Measurements from ENCODE around the gene CFTR.

Gene CFTR

DNA sequence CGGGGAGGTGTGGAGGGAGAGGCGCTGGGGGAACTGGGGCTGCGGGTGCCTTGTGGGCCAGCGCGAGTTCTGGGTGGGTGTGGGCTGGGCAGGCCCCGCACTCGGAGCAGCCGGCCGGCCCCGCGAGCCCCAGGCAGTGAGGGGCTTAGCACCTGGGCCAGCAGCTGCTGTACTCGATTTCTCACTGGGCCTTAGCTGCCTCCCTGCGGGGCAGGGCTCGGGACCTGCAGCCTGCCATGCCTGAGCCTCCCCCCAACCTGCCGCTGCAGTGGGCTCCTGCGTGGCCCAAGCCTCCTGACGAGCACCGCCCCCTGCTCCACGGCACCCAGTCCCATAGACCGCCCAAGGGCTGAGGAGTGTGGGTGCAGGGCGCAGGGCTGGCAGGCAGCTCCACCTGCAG lies 116.3 kb downstream of the CFTR start:
- Histone ChIP-seq H3K9me3 (ENCODE audit: control insufficient read depth, insufficient read depth, low read depth, low read length) (no peaks in the 10 kb centered on the region), H3K27ac (ENCODE audit: extremely low read depth, low read depth, low read length) (no peak overlapping the region), H3K4me1 (ENCODE audit: control insufficient read depth, insufficient read depth, low read length) (no peaks in the 10 kb centered on the region), H3K36me3 (ENCODE audit: control insufficient read depth in 2 of 2, insufficient read depth in 1 of 2, low read length in 2 of 2) (no peaks in the 10 kb centered on the region), H3K4me3 (ENCODE audit: low read depth, low read length) (no peak overlapping the region)
- TF ChIP-seq SP2 (tag by site-specific recombination; IDR thresholded peaks at IDR 0.05) = no peak
- CTCF ChIA-PET = no interaction called here
- POLR2A ChIA-PET = no interaction called here

DNA sequence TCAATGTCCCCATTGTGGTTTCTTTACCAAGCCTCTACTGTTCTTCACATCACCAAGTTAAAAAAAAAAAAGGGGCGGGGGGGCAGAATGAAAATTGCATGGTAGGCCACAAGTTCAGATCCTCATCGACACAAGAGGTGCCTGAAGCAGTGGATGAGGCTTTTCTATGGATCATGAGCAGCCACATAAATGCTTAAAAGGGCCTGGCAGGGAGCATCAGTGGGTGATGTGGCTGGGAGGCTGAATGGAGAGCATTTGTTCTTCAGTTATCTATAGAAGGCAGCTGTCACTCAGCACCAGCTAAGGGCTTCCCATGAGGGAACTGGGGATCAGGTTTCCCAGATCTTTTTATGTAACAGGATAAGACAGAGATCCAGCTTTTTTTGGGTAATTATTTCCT lies 117.9 kb downstream of the CFTR start:
- no peaks in the 10 kb centered on the region for H3K4me1 ChIP-seq (ENCODE audit: control insufficient read depth, insufficient read depth, low read length)
- no peak overlapping the region for H3K4me3 ChIP-seq (ENCODE audit: low read depth, low read length)
- no peaks in the 10 kb centered on the region for H3K36me3 ChIP-seq (ENCODE audit: control insufficient read depth in 2 of 2, insufficient read depth in 1 of 2, low read length in 2 of 2)
- POLR2A ChIA-PET = interaction anchor here (0.5 kb wide), 1 partner anchor 65 kb away, joined by 3 read pairs; no protein-coding TSS in a partner anchor
- CTCF ChIA-PET = no interaction called here
- H3K9me3 ChIP-seq (ENCODE audit: control insufficient read depth, insufficient read depth, low read depth, low read length) = no peaks in the 10 kb centered on the region
- TF ChIP-seq ZNF704 (tag by site-specific recombination; IDR thresholded peaks at IDR 0.05) (no peak), ZNF362 (tag by site-specific recombination; IDR thresholded peaks at IDR 0.05) (no peak), GFI1B (tag by site-specific recombination; IDR thresholded peaks at IDR 0.05) (no peak), ZNF610 (tag by site-specific recombination; IDR thresholded peaks at IDR 0.05; ENCODE audit: borderline replicate concordance) (no peak)
- no peak overlapping the region for H3K27ac ChIP-seq (ENCODE audit: extremely low read depth, low read depth, low read length)

DNA sequence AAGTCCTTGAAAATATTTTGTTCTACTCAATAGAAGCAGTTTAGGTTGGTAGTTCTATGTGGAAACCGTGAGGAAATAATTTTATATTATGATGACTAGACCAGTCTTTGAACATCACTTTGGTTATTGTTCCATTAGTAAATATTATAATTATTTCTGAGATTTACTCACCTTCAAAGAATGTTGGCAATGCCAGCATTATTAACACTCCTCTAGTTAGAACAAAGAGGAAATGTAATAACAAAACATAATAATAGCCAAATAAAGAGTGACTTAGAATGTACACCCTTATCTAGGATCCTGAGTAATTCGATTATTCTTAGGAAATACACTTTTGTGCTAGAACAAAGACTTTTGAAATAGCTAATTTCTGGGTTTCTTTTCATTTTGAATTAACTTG lies 121.1 kb downstream of the CFTR start:
- no peak for TF ChIP-seq ZNF785 (tag by site-specific recombination; IDR thresholded peaks at IDR 0.05)
- TF ChIP-seq ZNF560 (tag by site-specific recombination; IDR thresholded peaks at IDR 0.05; ENCODE audit: borderline replicate concordance) = no peak
- no peak for TF ChIP-seq ZNF214 (tag by site-specific recombination; IDR thresholded peaks at IDR 0.05; ENCODE audit: borderline replicate concordance)
- no peak for TF ChIP-seq BCL11B (tag by site-specific recombination; IDR thresholded peaks at IDR 0.05; ENCODE audit: low read depth)
- TF ChIP-seq ZNF791 (tag by site-specific recombination; IDR thresholded peaks at IDR 0.05) = no peak
- TF ChIP-seq ZNF169 (tag by site-specific recombination; IDR thresholded peaks at IDR 0.05) = no peak
- no peak for TF ChIP-seq RBAK (tag by site-specific recombination; IDR thresholded peaks at IDR 0.05)
- no peak for TF ChIP-seq ZNF629 (tag by site-specific recombination; IDR thresholded peaks at IDR 0.05)
- TF ChIP-seq GFI1B (tag by site-specific recombination; IDR thresholded peaks at IDR 0.05) = no peak
- TF ChIP-seq ZNF341 (tag by site-specific recombination; IDR thresholded peaks at IDR 0.05; ENCODE audit: low read depth) = no peak
- TF ChIP-seq, protein P1, sequence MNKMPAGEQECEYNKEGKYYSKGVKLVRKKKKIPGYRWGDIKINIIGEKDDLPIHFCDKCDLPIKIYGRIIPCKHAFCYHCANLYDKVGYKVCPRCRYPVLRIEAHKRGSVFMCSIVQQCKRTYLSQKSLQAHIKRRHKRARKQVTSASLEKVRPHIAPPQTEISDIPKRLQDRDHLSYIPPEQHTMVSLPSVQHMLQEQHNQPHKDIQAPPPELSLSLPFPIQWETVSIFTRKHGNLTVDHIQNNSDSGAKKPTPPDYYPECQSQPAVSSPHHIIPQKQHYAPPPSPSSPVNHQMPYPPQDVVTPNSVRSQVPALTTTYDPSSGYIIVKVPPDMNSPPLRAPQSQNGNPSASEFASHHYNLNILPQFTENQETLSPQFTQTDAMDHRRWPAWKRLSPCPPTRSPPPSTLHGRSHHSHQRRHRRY (tag by site-specific recombination; IDR thresholded peaks at IDR 0.05) = no peak
- no peak for TF ChIP-seq REPIN1 (tag by site-specific recombination; IDR thresholded peaks at IDR 0.05; ENCODE audit: low read depth)
- TF ChIP-seq, protein P2, sequence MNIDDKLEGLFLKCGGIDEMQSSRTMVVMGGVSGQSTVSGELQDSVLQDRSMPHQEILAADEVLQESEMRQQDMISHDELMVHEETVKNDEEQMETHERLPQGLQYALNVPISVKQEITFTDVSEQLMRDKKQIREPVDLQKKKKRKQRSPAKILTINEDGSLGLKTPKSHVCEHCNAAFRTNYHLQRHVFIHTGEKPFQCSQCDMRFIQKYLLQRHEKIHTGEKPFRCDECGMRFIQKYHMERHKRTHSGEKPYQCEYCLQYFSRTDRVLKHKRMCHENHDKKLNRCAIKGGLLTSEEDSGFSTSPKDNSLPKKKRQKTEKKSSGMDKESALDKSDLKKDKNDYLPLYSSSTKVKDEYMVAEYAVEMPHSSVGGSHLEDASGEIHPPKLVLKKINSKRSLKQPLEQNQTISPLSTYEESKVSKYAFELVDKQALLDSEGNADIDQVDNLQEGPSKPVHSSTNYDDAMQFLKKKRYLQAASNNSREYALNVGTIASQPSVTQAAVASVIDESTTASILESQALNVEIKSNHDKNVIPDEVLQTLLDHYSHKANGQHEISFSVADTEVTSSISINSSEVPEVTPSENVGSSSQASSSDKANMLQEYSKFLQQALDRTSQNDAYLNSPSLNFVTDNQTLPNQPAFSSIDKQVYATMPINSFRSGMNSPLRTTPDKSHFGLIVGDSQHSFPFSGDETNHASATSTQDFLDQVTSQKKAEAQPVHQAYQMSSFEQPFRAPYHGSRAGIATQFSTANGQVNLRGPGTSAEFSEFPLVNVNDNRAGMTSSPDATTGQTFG (tag by site-specific recombination; IDR thresholded peaks at IDR 0.05; ENCODE audit: borderline replicate concordance) = no peak
- TF ChIP-seq ZNF133 (tag by site-specific recombination; IDR thresholded peaks at IDR 0.05) = no peak
- no peak for TF ChIP-seq ZNF623 (tag by site-specific recombination; IDR thresholded peaks at IDR 0.05)
- TF ChIP-seq, protein P3, sequence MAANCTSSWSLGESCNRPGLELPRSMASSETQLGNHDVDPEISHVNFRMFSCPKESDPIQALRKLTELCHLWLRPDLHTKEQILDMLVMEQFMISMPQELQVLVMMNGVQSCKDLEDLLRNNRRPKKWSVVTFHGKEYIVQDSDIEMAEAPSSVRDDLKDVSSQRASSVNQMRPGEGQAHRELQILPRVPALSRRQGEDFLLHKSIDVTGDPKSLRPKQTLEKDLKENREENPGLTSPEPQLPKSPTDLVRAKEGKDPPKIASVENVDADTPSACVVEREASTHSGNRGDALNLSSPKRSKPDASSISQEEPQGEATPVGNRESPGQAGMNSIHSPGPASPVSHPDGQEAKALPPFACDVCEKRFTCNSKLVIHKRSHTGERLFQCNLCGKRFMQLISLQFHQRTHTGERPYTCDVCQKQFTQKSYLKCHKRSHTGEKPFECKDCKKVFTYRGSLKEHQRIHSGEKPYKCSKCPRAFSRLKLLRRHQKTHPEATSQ (tag by site-specific recombination; IDR thresholded peaks at IDR 0.05) = no peak
- TF ChIP-seq ZNF354C (tag by site-specific recombination; IDR thresholded peaks at IDR 0.05; ENCODE audit: borderline replicate concordance, low read depth) = no peak
- no peaks in the 10 kb centered on the region for H3K36me3 ChIP-seq (ENCODE audit: control insufficient read depth in 2 of 2, insufficient read depth in 1 of 2, low read length in 2 of 2)
- no peaks in the 10 kb centered on the region for H3K4me1 ChIP-seq (ENCODE audit: control insufficient read depth, insufficient read depth, low read length)
- ChIA-PET POLR2A (no interaction called here), CTCF (interaction anchor here (0.6 kb wide), 1 partner anchor 102 kb away, joined by 4 read pairs; no protein-coding TSS in a partner anchor)
- no peaks in the 10 kb centered on the region for H3K9me3 ChIP-seq (ENCODE audit: control insufficient read depth, insufficient read depth, low read depth, low read length)
- no peak overlapping the region for H3K4me3 ChIP-seq (ENCODE audit: low read depth, low read length)
- H3K27ac ChIP-seq (ENCODE audit: extremely low read depth, low read depth, low read length) = no peak overlapping the region
